H7 (cell line): ENCODE measurements around the gene PARP8. TPM values are rescaled to one million over a fixed set of nuclear protein-coding genes. Genes with fewer than 3 reads are reported as not detected.

Experiments
- DNase-seq: peaks from one replicate; pipeline ENCODE4 v3.0.0; 2012
- H3K27me3 ChIP-seq: 2 replicates; pipeline ENCODE4 v1.6.0; 2011; ENCODE audit warnings: mild to moderate bottlenecking, low read length; ENCODE audit not compliant: control insufficient read depth, insufficient read depth
- H3K36me3 ChIP-seq: replicated peaks from 2 replicates; pipeline ENCODE4 v1.5.1; 2011; ENCODE audit warnings: low read length; ENCODE audit not compliant: control insufficient read depth, insufficient read depth
- H3K4me3 ChIP-seq: 2 replicates; pipeline ENCODE4 v1.5.1; 2011; ENCODE audit warnings: low read depth, mild to moderate bottlenecking, control low read depth, low read length, moderate library complexity; ENCODE audit not compliant: insufficient read depth
- total RNA-seq: library from RNA; depleted of rRNA; stranded (reverse); fragments of >200 nt; shearing (Covaris generic); gene quantifications from 2 replicates; pipeline ENCODE4 v1.2.3, GENCODE V29; 2014

The PARP8 gene
- total RNA-seq, 1 experiment from 2014 or later: 12.1 TPM

- no peak for DNase-seq
- H3K4me3 ChIP-seq: no peak overlapping the region
- no peaks in the 10 kb centered on the region for H3K36me3 ChIP-seq
- H3K27me3 ChIP-seq: no peaks in the 10 kb centered on the region
Observed at GRCh38 chr5:50700706-50701105, 34.3 kb downstream of the PARP8 start.

- no peak for DNase-seq
- no peak overlapping the region for H3K4me3 ChIP-seq
- H3K27me3 ChIP-seq: no peaks in the 10 kb centered on the region
- no peaks in the 10 kb centered on the region for H3K36me3 ChIP-seq
Observed at GRCh38 chr5:50702615-50703366, 36.4 kb downstream of the PARP8 start.

- H3K27me3 ChIP-seq: no peaks in the 10 kb centered on the region
- DNase-seq: no peak
- no peak overlapping the region for H3K4me3 ChIP-seq
- H3K36me3 ChIP-seq: no peaks in the 10 kb centered on the region
Observed at GRCh38 chr5:50703367-50703666, 36.9 kb downstream of the PARP8 start.

GRCh38 chr5:50704730-50705129 is 38.3 kb downstream of the PARP8 start:
- no peak for DNase-seq
- Histone ChIP-seq H3K36me3 (no peaks in the 10 kb centered on the region), H3K27me3 (no peaks in the 10 kb centered on the region), H3K4me3 (no peak overlapping the region)

- no peak overlapping the region for H3K4me3 ChIP-seq
- H3K27me3 ChIP-seq: no peaks in the 10 kb centered on the region
- DNase-seq: no peak
- no peaks in the 10 kb centered on the region for H3K36me3 ChIP-seq
Observed at GRCh38 chr5:50709471-50709870, 43.0 kb downstream of the PARP8 start.

- no peak for DNase-seq
- H3K27me3 ChIP-seq: no peaks in the 10 kb centered on the region
- no peak overlapping the region for H3K4me3 ChIP-seq
- no peaks in the 10 kb centered on the region for H3K36me3 ChIP-seq
Observed at GRCh38 chr5:50710838-50711237, 44.4 kb downstream of the PARP8 start.

- Histone ChIP-seq H3K4me3 (no peak overlapping the region), H3K27me3 (no peaks in the 10 kb centered on the region), H3K36me3 (no peaks in the 10 kb centered on the region)
- no peak for DNase-seq
Observed at GRCh38 chr5:50711280-50711679, 44.8 kb downstream of the PARP8 start.

GRCh38 chr5:50712479-50712878 is 46.0 kb downstream of the PARP8 start:
- H3K36me3 ChIP-seq: no peaks in the 10 kb centered on the region
- no peaks in the 10 kb centered on the region for H3K27me3 ChIP-seq
- DNase-seq: no peak
- no peak overlapping the region for H3K4me3 ChIP-seq

GRCh38 chr5:50715001-50715400 is 48.6 kb downstream of the PARP8 start:
- Histone ChIP-seq H3K27me3 (no peaks in the 10 kb centered on the region), H3K4me3 (no peak overlapping the region), H3K36me3 (no peaks in the 10 kb centered on the region)
- DNase-seq: no peak

- H3K27me3 ChIP-seq: no peaks in the 10 kb centered on the region
- H3K36me3 ChIP-seq: no peaks in the 10 kb centered on the region
- H3K4me3 ChIP-seq: no peak overlapping the region
- DNase-seq: no peak
Observed at GRCh38 chr5:50716134-50716533, 49.7 kb downstream of the PARP8 start.

- no peak for DNase-seq
- Histone ChIP-seq H3K27me3 (no peaks in the 10 kb centered on the region), H3K36me3 (no peaks in the 10 kb centered on the region), H3K4me3 (no peak overlapping the region)
Observed at GRCh38 chr5:50717651-50718050, 51.2 kb downstream of the PARP8 start.

- H3K36me3 ChIP-seq: no peaks in the 10 kb centered on the region
- no peak overlapping the region for H3K4me3 ChIP-seq
- H3K27me3 ChIP-seq: no peaks in the 10 kb centered on the region
- no peak for DNase-seq
Observed at GRCh38 chr5:50720061-50720710, 53.7 kb downstream of the PARP8 start.

- no peak overlapping the region for H3K4me3 ChIP-seq
- DNase-seq: no peak
- no peaks in the 10 kb centered on the region for H3K36me3 ChIP-seq
- H3K27me3 ChIP-seq: no peaks in the 10 kb centered on the region
Observed at GRCh38 chr5:50722223-50722622, 55.8 kb downstream of the PARP8 start.

GRCh38 chr5:50724262-50724661 is 57.8 kb downstream of the PARP8 start:
- Histone ChIP-seq H3K27me3 (no peaks in the 10 kb centered on the region), H3K4me3 (no peak overlapping the region), H3K36me3 (no peaks in the 10 kb centered on the region)
- DNase-seq: no peak

- H3K36me3 ChIP-seq: no peaks in the 10 kb centered on the region
- no peak overlapping the region for H3K4me3 ChIP-seq
- no peaks in the 10 kb centered on the region for H3K27me3 ChIP-seq
- no peak for DNase-seq
Observed at GRCh38 chr5:50725800-50726474, 59.5 kb downstream of the PARP8 start.
